B cell (primary cell): ENCODE results near the gene RTBDN. TPM values are rescaled to one million over a fixed set of nuclear protein-coding genes. Genes with fewer than 3 reads are reported as not detected.

Experiments used
- ATAC-seq: fragments of 200-7000 bp; cut with Tn5 transposase; one replicate; pipeline ENCODE4 v1.10.0; 2021; ENCODE audit warnings: low read depth, mild to moderate bottlenecking, moderate number of reproducible peaks, moderate library complexity
- CTCF ChIA-PET: fragments of 350-600 bp; sonication (Branson Sonifier 250); formaldehyde crosslinking; loops from one replicate; lab custom pipeline; 2021; ENCODE audit warnings: antibody characterized with exemption, inconsistent platforms; lab: Charles Lee
- POLR2A ChIA-PET: fragments of 350-600 bp; sonication (Branson Sonifier 250); formaldehyde crosslinking; loops from one replicate; lab custom pipeline; 2021; ENCODE audit warnings: antibody characterized with exemption; lab: Charles Lee
- DNase-seq: peaks from one replicate; pipeline ENCODE4 v3.0.0; 2013
- H2AFZ ChIP-seq: 2 replicates; pipeline ENCODE4 v1.6.1; 2012; ENCODE audit warnings: mild to moderate bottlenecking, low read depth, low read length; ENCODE audit not compliant: insufficient read depth, poor library complexity, severe bottlenecking
- H3K27ac ChIP-seq, 2 donors: 1 replicate in 1 of 2; 2 replicates in 1 of 2; pipeline ENCODE4 v1.5.1; 2012 to 2013; ENCODE audit warnings: low read length in 2 of 2, mild to moderate bottlenecking in 2 of 2, moderate library complexity in 1 of 2
- H3K27me3 ChIP-seq, 4 experiments: fragments of 200-600 bp in 1 of 4; sonication (generic) in 1 of 4; replicated peaks in 1 of 4; 1 replicate in 2 of 4; 2 replicates in 2 of 4; pipeline versions ENCODE4 v1.6.1 to v1.7.0; 2013 to 2016; ENCODE audit warnings: low read length in 3 of 4, mild to moderate bottlenecking in 2 of 4, mixed read lengths in 1 of 4, moderate library complexity in 1 of 4; ENCODE audit not compliant: insufficient read depth in 4 of 4, control insufficient read depth in 3 of 4; ENCODE audit errors: control extremely low read depth in 1 of 4
- H3K36me3 ChIP-seq, 2 experiments: replicated peaks in 1 of 2; 1 replicate in 1 of 2; 2 replicates in 1 of 2; pipeline versions ENCODE4 v1.6.1 to v1.7.1; 2013; ENCODE audit warnings: low read length in 1 of 2; ENCODE audit not compliant: insufficient read depth in 2 of 2, control insufficient read depth in 1 of 2; ENCODE audit errors: control extremely low read depth in 1 of 2, extremely low read depth in 1 of 2
- H3K4me1 ChIP-seq, 2 donors: fragments of 200-600 bp in 1 of 2; sonication (generic) in 1 of 2; 1 replicate in 1 of 2; 2 replicates in 1 of 2; pipeline versions ENCODE4 v1.5.1 to v1.6.1; 2013 to 2017; ENCODE audit warnings: low read length in 2 of 2; ENCODE audit not compliant: control insufficient read depth in 2 of 2, insufficient read depth in 2 of 2
- H3K4me2 ChIP-seq: replicated peaks from 2 replicates; pipeline ENCODE3; 2012; ENCODE audit warnings: mild to moderate bottlenecking, low read depth, low read length; ENCODE audit not compliant: poor library complexity, severe bottlenecking
- H3K4me3 ChIP-seq, 5 experiments: fragments of 200-600 bp in 1 of 5; sonication (generic) in 1 of 5; 1 replicate in 3 of 5; 2 replicates in 2 of 5; pipeline versions ENCODE4 v1.5.1 to v1.7.0; 2011 to 2016; ENCODE audit warnings: low read length in 4 of 5, mild to moderate bottlenecking in 4 of 5, low read depth in 2 of 5, control low read depth in 1 of 5, moderate library complexity in 1 of 5; ENCODE audit not compliant: insufficient read depth in 1 of 5; ENCODE audit errors: control extremely low read depth in 1 of 5, extremely low read depth in 1 of 5
- H3K79me2 ChIP-seq: fragments of 200-600 bp; sonication (generic); one replicate; pipeline ENCODE4 v1.6.0; 2016; ENCODE audit warnings: low read length; ENCODE audit not compliant: control insufficient read depth, insufficient read depth
- H3K9ac ChIP-seq: fragments of 200-600 bp; sonication (generic); 2 replicates; pipeline ENCODE4 v1.6.1; 2017; ENCODE audit warnings: mild to moderate bottlenecking, low read length, moderate library complexity
- H3K9me3 ChIP-seq, 3 donors: one replicate each; pipeline versions ENCODE4 v1.6.1 to v1.7.1; 2013; ENCODE audit warnings: low read length in 2 of 3; ENCODE audit not compliant: control insufficient read depth in 2 of 3, insufficient read depth in 1 of 3; ENCODE audit errors: control extremely low read depth in 1 of 3
- H4K20me1 ChIP-seq: 2 replicates; pipeline ENCODE4 v1.6.0; 2012; ENCODE audit warnings: mild to moderate bottlenecking, low read length; ENCODE audit not compliant: insufficient read depth, control insufficient read depth, poor library complexity, severe bottlenecking
- H3K27ac Mint-ChIP-seq: one replicate; pipeline ENCODE4 v1.8.0; 2021; ENCODE audit warnings: mixed read lengths
- H3K27me3 Mint-ChIP-seq: one replicate; pipeline ENCODE4 v1.8.0; 2021; ENCODE audit warnings: mixed read lengths
- H3K4me1 Mint-ChIP-seq: one replicate; pipeline ENCODE4 v1.8.0; 2021; ENCODE audit warnings: mixed read lengths
- H3K4me3 Mint-ChIP-seq: one replicate; pipeline ENCODE4 v1.8.0; 2021; ENCODE audit warnings: mixed read lengths
- H3K9me3 Mint-ChIP-seq: one replicate; pipeline ENCODE4 v1.8.0; 2022; ENCODE audit warnings: mixed read lengths; ENCODE audit not compliant: insufficient read depth
- EZH2 ChIP-seq: IDR thresholded peaks from 2 replicates; pipeline ENCODE4 v1.6.1; 2012; ENCODE audit warnings: borderline replicate concordance, low read depth, mild to moderate bottlenecking, moderate library complexity, low read length; ENCODE audit not compliant: insufficient read depth, poor library complexity, severe bottlenecking
- WGBS: methylation state at CpG from one replicate; pipeline ENCODE4 v1.1.5; 2013; ENCODE audit warnings: missing lambda C conversion rate; ENCODE audit not compliant: insufficient coverage; 5-methylcytosine and 5-hydroxymethylcytosine counted together
- intact Hi-C: fragments of 100-400 bp; cut with micrococcal nuclease; formaldehyde crosslinking; loops from one replicate; pipeline ENCODE4 v1.10.0; 2022
- polyA plus RNA-seq: library from polyadenylated mRNA; depleted of rRNA; stranded (reverse); fragments of >200 nt; gene quantifications from 2 replicates; pipeline ENCODE4 v1.2.3, GENCODE V29; 2012
- total RNA-seq, 2 donors: library from RNA; stranded (reverse); fragments of 120-200 nt in 1 of 2; gene quantifications; 1 replicate in 1 of 2; 2 replicates in 1 of 2; pipeline versions ENCODE4 v1.2.3 to v1.2.4, GENCODE V29; 2013 to 2022
- TF ChIP-seq, protein P1 (sequence below): fragments of 200-600 bp; IDR thresholded peaks from one replicate; pipeline ENCODE4 v1.8.0; 2022; ENCODE audit warnings: antibody characterized with exemption, mild to moderate bottlenecking

Gene RTBDN
- total and polyA plus RNA-seq, 2 donors (not counting 1 experiment from before 2014, with no cell fraction given), result not detected

DNA sequence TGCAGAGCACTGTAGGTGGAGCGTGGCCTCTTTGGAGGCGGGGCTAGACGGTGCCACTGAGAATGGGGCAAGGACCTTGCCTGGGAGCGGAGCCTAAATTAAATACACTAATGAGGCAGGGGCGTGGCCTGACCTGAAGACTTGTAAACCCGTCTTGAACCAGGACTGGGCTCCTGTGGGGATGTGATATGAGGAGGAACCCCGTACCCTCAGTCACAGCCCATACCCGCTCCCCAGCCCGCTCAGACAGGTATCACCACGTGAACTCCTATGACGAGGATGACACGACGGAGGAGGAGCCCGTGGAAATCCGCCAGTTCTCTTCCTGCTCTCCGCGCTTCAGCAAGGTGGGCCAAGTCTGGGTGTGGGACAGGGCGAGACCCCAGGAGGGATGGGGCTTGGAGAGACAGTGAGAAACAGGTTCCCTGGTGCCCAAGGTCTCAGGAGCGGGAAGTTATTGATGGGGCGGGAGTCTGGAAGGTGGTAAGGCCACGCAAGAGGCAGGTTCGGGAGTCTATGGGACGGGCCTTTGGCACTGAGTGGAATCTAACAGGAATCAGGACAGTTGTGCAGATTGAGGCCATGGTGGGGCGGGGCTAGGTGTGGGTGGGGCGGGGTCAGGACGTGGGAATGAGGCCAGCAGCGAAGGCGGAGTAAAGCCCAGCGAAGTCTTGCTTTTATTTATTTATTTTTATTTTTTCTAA, 32.2 kb upstream of the RTBDN start:
- intact Hi-C loops, result loop anchor here (2.0 kb wide), 1 partner anchor 14 kb away; the partner anchor contains the start of gene DNASE2
- peak overlapping the region in 3 of 5 experiments; percentile 60 to 70 (median 65) for H3K4me3 ChIP-seq
- ATAC-seq, result no peak
- Mint-ChIP-seq H3K9me3 (no peaks in the 10 kb centered on the region), H3K27ac (no peak overlapping the region), H3K4me3 (peak overlapping the region; percentile 91), H3K4me1 (peaks cover 8% of the 10 kb centered on the region), H3K27me3 (peaks cover 6% of the 10 kb centered on the region)
- 97% methylated on average over 18 of the region's 29 CpGs for WGBS
- ChIA-PET POLR2A (no interaction called here), CTCF (no interaction called here)
- no peaks in the 10 kb centered on the region for H3K36me3 ChIP-seq
- peaks cover 0 to 2% (median 0%) of the 10 kb centered on the region in 4 experiments for H3K27me3 ChIP-seq
- H3K27ac ChIP-seq, result no peak overlapping the region
- TF ChIP-seq, protein P1, sequence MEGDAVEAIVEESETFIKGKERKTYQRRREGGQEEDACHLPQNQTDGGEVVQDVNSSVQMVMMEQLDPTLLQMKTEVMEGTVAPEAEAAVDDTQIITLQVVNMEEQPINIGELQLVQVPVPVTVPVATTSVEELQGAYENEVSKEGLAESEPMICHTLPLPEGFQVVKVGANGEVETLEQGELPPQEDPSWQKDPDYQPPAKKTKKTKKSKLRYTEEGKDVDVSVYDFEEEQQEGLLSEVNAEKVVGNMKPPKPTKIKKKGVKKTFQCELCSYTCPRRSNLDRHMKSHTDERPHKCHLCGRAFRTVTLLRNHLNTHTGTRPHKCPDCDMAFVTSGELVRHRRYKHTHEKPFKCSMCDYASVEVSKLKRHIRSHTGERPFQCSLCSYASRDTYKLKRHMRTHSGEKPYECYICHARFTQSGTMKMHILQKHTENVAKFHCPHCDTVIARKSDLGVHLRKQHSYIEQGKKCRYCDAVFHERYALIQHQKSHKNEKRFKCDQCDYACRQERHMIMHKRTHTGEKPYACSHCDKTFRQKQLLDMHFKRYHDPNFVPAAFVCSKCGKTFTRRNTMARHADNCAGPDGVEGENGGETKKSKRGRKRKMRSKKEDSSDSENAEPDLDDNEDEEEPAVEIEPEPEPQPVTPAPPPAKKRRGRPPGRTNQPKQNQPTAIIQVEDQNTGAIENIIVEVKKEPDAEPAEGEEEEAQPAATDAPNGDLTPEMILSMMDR, result no peak
- no peak for TF ChIP-seq EZH2
- no peaks in the 10 kb centered on the region for H3K9me3 ChIP-seq
- DNase-seq, result peak; percentile 25
- peak overlapping the region; percentile 88 for H3K4me2 ChIP-seq
- no peaks in the 10 kb centered on the region for H3K79me2 ChIP-seq
- H2AFZ ChIP-seq, result peak overlapping the region; percentile 84
- peak overlapping the region; percentile 67 for H3K9ac ChIP-seq
- H3K4me1 ChIP-seq, result peaks cover 0 to 11% of the 10 kb centered on the region in 2 donors
- H4K20me1 ChIP-seq, result no peaks in the 10 kb centered on the region

DNA sequence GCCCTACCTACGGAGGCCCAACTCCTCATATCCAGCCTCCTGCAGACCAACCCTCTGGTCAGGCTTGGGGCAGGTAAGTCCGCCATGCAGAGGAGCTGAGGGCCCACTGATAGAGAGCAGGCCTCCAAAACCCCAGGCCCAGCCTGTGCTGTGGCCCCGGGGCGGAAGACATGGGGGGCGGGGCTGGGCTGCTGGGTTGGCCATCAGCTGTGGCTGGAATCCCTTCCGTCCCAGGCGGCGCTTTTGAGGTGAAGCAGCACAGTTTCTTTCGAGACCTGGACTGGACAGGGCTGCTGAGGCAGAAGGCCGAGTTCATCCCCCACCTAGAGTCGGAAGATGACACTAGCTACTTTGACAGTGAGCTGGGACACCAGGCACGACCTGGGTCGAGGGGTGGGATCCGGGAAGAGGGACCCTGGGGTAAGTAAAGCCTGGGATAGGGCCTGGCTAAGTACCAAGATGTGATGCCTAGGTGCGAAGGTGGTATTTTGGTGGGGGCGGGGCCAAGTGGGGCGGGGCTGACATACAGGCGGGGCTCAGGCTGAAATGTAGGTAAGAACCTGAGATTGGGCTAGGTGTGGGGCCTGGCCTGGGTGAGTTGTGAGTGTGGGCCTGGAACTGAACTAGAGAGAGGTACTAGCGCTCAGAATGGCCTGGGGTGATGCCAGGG, 31.5 kb upstream of the RTBDN start:
- Mint-ChIP-seq H3K27me3 (peaks cover 10% of the 10 kb centered on the region), H3K27ac (no peak overlapping the region), H3K4me3 (peak overlapping the region; percentile 74), H3K4me1 (peaks cover 8% of the 10 kb centered on the region), H3K9me3 (no peaks in the 10 kb centered on the region)
- Histone ChIP-seq H3K9me3 (no peaks in the 10 kb centered on the region), H3K4me1 (peaks cover 0 to 11% of the 10 kb centered on the region in 2 donors), H3K4me3 (no peak overlapping the region), H3K27ac (no peak overlapping the region), H3K36me3 (no peaks in the 10 kb centered on the region), H3K79me2 (no peaks in the 10 kb centered on the region), H3K27me3 (peaks cover 0 to 2% (median 0%) of the 10 kb centered on the region in 4 experiments), H3K4me2 (no peak overlapping the region), H4K20me1 (no peaks in the 10 kb centered on the region), H3K9ac (no peak overlapping the region), H2AFZ (no peak overlapping the region)
- 95% methylated on average over 19 of the region's 19 CpGs for WGBS
- POLR2A ChIA-PET, result interaction anchor here (0.5 kb wide), 1 partner anchor 16 kb away, joined by 3 read pairs; no protein-coding TSS in a partner anchor
- intact Hi-C loops, result loop anchor here (2.0 kb wide), 1 partner anchor 15 kb away; the partner anchor contains the start of gene DNASE2
- no peak for ATAC-seq
- no peak for TF ChIP-seq EZH2
- TF ChIP-seq, protein P1, result no peak
- CTCF ChIA-PET, result no interaction called here
- peak; percentile 25 for DNase-seq
